Cardiac septum (tissue), 1 donor: ENCODE results near the gene TBCD. TPM values are rescaled to one million over a fixed set of nuclear protein-coding genes. Genes with fewer than 3 reads are reported as not detected.
A peak's percentile ranks its signal among the peaks of the same experiment; 100 is the strongest.
"Not testable (repeated sequence)": the region's sequence is repeated elsewhere in the genome, so short reads cannot be mapped to it uniquely, and the experiment has no call there.

Source experiments
- DNase-seq: peaks from one replicate; pipeline ENCODE4 v3.0.0-alpha.2; 2020; ENCODE audit warnings: low spot score
- intact Hi-C: fragments of 100-400 bp; cut with DNase I; formaldehyde crosslinking; loops from one replicate; pipeline ENCODE4 v1.14.0; 2022
- total RNA-seq: library from RNA; stranded (reverse); fragmentation: NEBNext Ultra II Directional; extraction: Animal tissue kit (Norgen Biotek cat#: 25700); gene quantifications from one replicate; pipeline ENCODE4 v1.2.1, GENCODE V29; 2021
- donor health status: DM: no; HTN: no; CAD: no.

The TBCD gene
- total RNA-seq, 1 donor from 2014 or later, result 67.3 TPM

- no peak for DNase-seq
- intact Hi-C loops, result loop anchor here (5.0 kb wide), 2 partner anchors 35 to 105 kb away; partner anchors contain the start of genes FN3KRP and WDR45B
Observed at GRCh38 chr17:82752371-82753200, 721 bp downstream of the TBCD start.

- no peak for DNase-seq
- intact Hi-C loops, result loop anchor here (5.0 kb wide), 2 partner anchors 36 to 106 kb away; partner anchors contain the start of genes FN3KRP and WDR45B
Observed at GRCh38 chr17:82753201-82753464, 1.3 kb downstream of the TBCD start.

GRCh38 chr17:82754297-82755208 lies 2.7 kb downstream of the TBCD start:
- intact Hi-C loops, result loop anchor here (5.0 kb wide), 2 partner anchors 37 to 107 kb away; partner anchors contain the start of genes FN3KRP and WDR45B

GRCh38 chr17:82756166-82756565 lies 4.3 kb downstream of the TBCD start:
- intact Hi-C loops, result no loop called here
- DNase-seq, result no peak

More at GRCh38 chr17:82754297-82755208, 2.7 kb downstream of the TBCD start:
- DNase-seq, result no peak

GRCh38 chr17:82765371-82765770 lies 13.5 kb downstream of the TBCD start:
- DNase-seq, result no peak
- intact Hi-C loops, result no loop called here

GRCh38 chr17:82767041-82767754 lies 15.3 kb downstream of the TBCD start:
- no peak for DNase-seq

GRCh38 chr17:82769041-82769440 lies 17.2 kb downstream of the TBCD start:
- intact Hi-C loops, result no loop called here
- DNase-seq, result no peak

More at GRCh38 chr17:82767041-82767754, 15.3 kb downstream of the TBCD start:
- intact Hi-C loops, result loop anchor here (2.0 kb wide), 1 partner anchor 98 kb away; no protein-coding TSS in a partner anchor

- intact Hi-C loops, result no loop called here
- no peak for DNase-seq
Observed at GRCh38 chr17:82772026-82772425, 20.2 kb downstream of the TBCD start.

GRCh38 chr17:82774456-82774855 lies 22.6 kb downstream of the TBCD start:
- intact Hi-C loops, DNase-seq: not testable (repeated sequence)

GRCh38 chr17:82775001-82775823 lies 23.3 kb downstream of the TBCD start:
- DNase-seq, result peak; percentile 86
- intact Hi-C loops, result loop anchor here (5.0 kb wide), 1 partner anchor 423 kb away; no protein-coding TSS in a partner anchor

GRCh38 chr17:82776454-82776853 lies 24.6 kb downstream of the TBCD start:
- no peak for DNase-seq
- intact Hi-C loops, result loop anchor here (5.0 kb wide), 1 partner anchor 424 kb away; no protein-coding TSS in a partner anchor

GRCh38 chr17:82777778-82778375 lies 26.0 kb downstream of the TBCD start:
- intact Hi-C loops, result loop anchor here (2.0 to 5.0 kb wide), 2 partner anchors 185 to 426 kb away; no protein-coding TSS in a partner anchor
- DNase-seq, result not testable (repeated sequence)

GRCh38 chr17:82779541-82779940 lies 27.7 kb downstream of the TBCD start:
- no peak for DNase-seq
- intact Hi-C loops, result loop anchor here (2.0 to 5.0 kb wide), 2 partner anchors 183 to 427 kb away; no protein-coding TSS in a partner anchor

- no peak for DNase-seq
- intact Hi-C loops, result no loop called here
Observed at GRCh38 chr17:82780195-82780594, 28.3 kb downstream of the TBCD start.

- DNase-seq, result no peak
Observed at GRCh38 chr17:82780971-82781893, 29.4 kb downstream of the TBCD start.

GRCh38 chr17:82781894-82782274 lies 30.0 kb downstream of the TBCD start:
- peak; percentile 92 for DNase-seq
- intact Hi-C loops, result loop anchor here (1.0 kb wide), 1 partner anchor 133 kb away; no protein-coding TSS in a partner anchor

More at GRCh38 chr17:82780971-82781893, 29.4 kb downstream of the TBCD start:
- intact Hi-C loops, result loop anchor here (1.0 kb wide), 1 partner anchor 134 kb away; no protein-coding TSS in a partner anchor
